Fibroblast of the aortic adventitia (primary cell): Measurements from ENCODE around the gene SALL1. TPM values are rescaled to one million over a fixed set of nuclear protein-coding genes. Genes with fewer than 3 reads are reported as not detected.

ENCODE experiments used
- DNase-seq: peaks from one replicate; pipeline ENCODE4 v3.0.0-alpha.2; 2010; ENCODE audit warnings: low read depth
- H3K4me3 ChIP-seq: 2 replicates; pipeline ENCODE4 v1.5.1; 2011; ENCODE audit warnings: low read depth, mild to moderate bottlenecking, control low read depth, low read length, moderate library complexity
- CTCF ChIP-seq: IDR thresholded peaks from 2 replicates; pipeline ENCODE4 v1.5.1; 2011; ENCODE audit warnings: mild to moderate bottlenecking, low read length, control low read depth, inconsistent platforms; ENCODE audit not compliant: insufficient read depth
- total RNA-seq: library from RNA; depleted of rRNA; stranded (reverse); fragments of >200 nt; gene quantifications from 2 replicates; pipeline ENCODE4 v1.2.3, GENCODE V29; 2012; ENCODE audit warnings: low replicate concordance

Gene SALL1
- total RNA-seq: 0.16 and 2.6 TPM in 2 replicates

GRCh38 chr16:51150888-51151320 is at the start of gene SALL1:
Gene SALL1, minus strand, starts transcription at chr16:51151270. Its CDS starts 29 bp downstream, at chr16:51151241.
- DNase-seq: no peak
- H3K4me3 ChIP-seq: peak within 1 kb of the TSS; percentile 83
- TF ChIP-seq CTCF: no peak

- TF ChIP-seq CTCF: no peak
- no peak for DNase-seq
- H3K4me3 ChIP-seq: no peak overlapping the region
Measured at GRCh38 chr16:51200793-51201192, 49.7 kb upstream of the SALL1 start.

- no peak overlapping the region for H3K4me3 ChIP-seq
- no peak for DNase-seq
- no peak for TF ChIP-seq CTCF
Measured at GRCh38 chr16:51197953-51198748, 47.1 kb upstream of the SALL1 start.

GRCh38 chr16:51193879-51194278 is 42.8 kb upstream of the SALL1 start:
- no peak for TF ChIP-seq CTCF
- DNase-seq: peak; percentile 8
- H3K4me3 ChIP-seq: no peak overlapping the region

- no peak for DNase-seq
- H3K4me3 ChIP-seq: no peak overlapping the region
- TF ChIP-seq CTCF: no peak
Measured at GRCh38 chr16:51184702-51185433, 33.8 kb upstream of the SALL1 start.

- DNase-seq: no peak
- no peak overlapping the region for H3K4me3 ChIP-seq
- TF ChIP-seq CTCF: no peak
Measured at GRCh38 chr16:51181503-51181811, 30.4 kb upstream of the SALL1 start.
